HCT116 (cell line): ENCODE measurements around the gene ZNF316. TPM values are rescaled to one million over a fixed set of nuclear protein-coding genes. Genes with fewer than 3 reads are reported as not detected.

ENCODE experiments used
- ATAC-seq: fragments of 200-7000 bp; cut with Tn5 transposase; 2 replicates; pipeline ENCODE4 v1.9.1; 2020; ENCODE audit warnings: mild to moderate bottlenecking, moderate library complexity
- BruUV-seq: library from RNA; stranded (reverse); fragments of 400-500 nt; replicated peaks from 2 replicates; lab custom pipeline; 2021; lab: Mats Ljungman, UMichigan
- CTCF ChIA-PET: fragments of 300-600 bp; sonication (Branson Sonifier 250); formaldehyde crosslinking; loops from one replicate; lab custom pipeline; 2021; ENCODE audit warnings: antibody characterized with exemption; lab: Charles Lee
- POLR2A ChIA-PET: fragments of 300-600, 350-600 bp; sonication (Branson Sonifier 250); formaldehyde crosslinking; loops from one replicate; lab custom pipeline; 2021; ENCODE audit warnings: antibody characterized with exemption; lab: Charles Lee
- RAD21 ChIA-PET, 2 experiments: fragments of 300-600 bp; sonication (Branson Sonifier 250); formaldehyde crosslinking; loops; one replicate each; lab custom pipeline; 2023; ENCODE audit warnings: low total read pairs in 2 of 2; ENCODE audit not compliant: uncharacterized antibody in 2 of 2, unreplicated experiment in 2 of 2, low non-redundant PET in 1 of 2; lab: Charles Lee
- DNase-seq: peaks from one replicate; pipeline ENCODE4 v3.0.0-alpha.2; 2010; ENCODE audit warnings: low read depth, low spot score
- H2AFZ ChIP-seq: fragments of 200-600 bp; shearing (Covaris generic), sonication (generic); 2 replicates; pipeline ENCODE4 v1.6.1; 2017; ENCODE audit warnings: low read depth, mixed run types, mixed read lengths, antibody characterized with exemption, low read length; ENCODE audit not compliant: poor library complexity, severe bottlenecking
- H3K27ac ChIP-seq: 2 replicates; pipeline ENCODE4 v1.5.1; 2012; ENCODE audit warnings: low read depth, low read length
- H3K27me3 ChIP-seq: fragments of 200-600 bp; sonication (generic); 2 replicates; pipeline ENCODE4 v1.6.1; 2016; ENCODE audit warnings: mixed run types, low read length, mixed read lengths; ENCODE audit not compliant: insufficient read depth
- H3K36me3 ChIP-seq, 2 experiments: fragments of 200-500 bp in 1 of 2; fragments of 200-600 bp in 1 of 2; sonication (Bioruptor generic) in 1 of 2; sonication (generic) in 1 of 2; 2 replicates each; pipeline versions ENCODE4 v1.5.1 to v1.6.1; 2014 to 2016; ENCODE audit warnings: low read length in 2 of 2, inconsistent platforms in 1 of 2, mixed read lengths in 1 of 2, mixed run types in 1 of 2; ENCODE audit not compliant: insufficient read depth in 2 of 2, control insufficient read depth in 1 of 2
- H3K4me1 ChIP-seq, 2 experiments: fragments of 200-600 bp in 1 of 2; sonication (generic) in 1 of 2; 2 replicates each; pipeline versions ENCODE4 v1.5.1 to v1.6.1; 2012 to 2017; ENCODE audit warnings: low read length in 2 of 2, inconsistent platforms in 1 of 2, mild to moderate bottlenecking in 1 of 2, mixed read lengths in 1 of 2, mixed run types in 1 of 2, moderate library complexity in 1 of 2; ENCODE audit not compliant: insufficient read depth in 2 of 2, control insufficient read depth in 1 of 2
- H3K4me2 ChIP-seq: fragments of 200-600 bp; sonication (generic); 2 replicates; pipeline ENCODE4 v1.6.1; 2017; ENCODE audit warnings: mixed run types, low read length, mixed read lengths
- H3K4me3 ChIP-seq, 2 experiments: fragments of 200-600 bp in 1 of 2; sonication (generic) in 1 of 2; replicated peaks in 1 of 2; 2 replicates each; pipeline ENCODE4 v1.5.1; 2011 to 2016; ENCODE audit warnings: low read length in 2 of 2, control low read depth in 1 of 2, low read depth in 1 of 2, mild to moderate bottlenecking in 1 of 2, mixed read lengths in 1 of 2, mixed run types in 1 of 2
- H3K79me2 ChIP-seq: fragments of 200-600 bp; sonication (generic); 2 replicates; pipeline ENCODE4 v1.6.1; 2017; ENCODE audit warnings: mild to moderate bottlenecking, mixed run types, low read length, moderate library complexity, mixed read lengths; ENCODE audit not compliant: insufficient read depth
- H3K9ac ChIP-seq: fragments of 200-600 bp; sonication (generic); 2 replicates; pipeline ENCODE4 v1.6.1; 2016; ENCODE audit warnings: low read length, mixed read lengths
- H3K9me2 ChIP-seq: fragments of 200-600 bp; sonication (generic), shearing (Covaris generic); 2 replicates; pipeline ENCODE4 v1.6.1; 2017; ENCODE audit warnings: mixed run types, mild to moderate bottlenecking, moderate library complexity; ENCODE audit not compliant: insufficient read depth
- H3K9me3 ChIP-seq, 2 experiments: fragments of 200-500 bp in 1 of 2; fragments of 200-600 bp in 1 of 2; sonication (Bioruptor generic) in 1 of 2; sonication (generic) in 1 of 2; 2 replicates each; pipeline ENCODE4 v1.6.1; 2014 to 2017; ENCODE audit warnings: low read length in 2 of 2, mixed read lengths in 2 of 2, inconsistent platforms in 1 of 2, low read depth in 1 of 2, mild to moderate bottlenecking in 1 of 2, mixed run types in 1 of 2, moderate library complexity in 1 of 2; ENCODE audit not compliant: control insufficient read depth in 1 of 2, insufficient read depth in 1 of 2
- H4K20me1 ChIP-seq: fragments of 200-600 bp; sonication (generic), shearing (Covaris generic); 2 replicates; pipeline ENCODE4 v1.6.1; 2017; ENCODE audit warnings: mixed run types, mild to moderate bottlenecking, moderate library complexity; ENCODE audit not compliant: insufficient read depth
- CEBPB ChIP-seq: IDR thresholded peaks from 2 replicates; pipeline ENCODE4 v1.6.1; 2012; ENCODE audit warnings: low read depth
- EGR1 ChIP-seq: IDR thresholded peaks from 2 replicates; pipeline ENCODE4 v1.6.1; 2012; ENCODE audit warnings: low read depth
- ELF1 ChIP-seq: IDR thresholded peaks from 2 replicates; pipeline ENCODE4 v1.6.1; 2012; ENCODE audit warnings: low read depth, borderline replicate concordance
- EZH2phosphoT487 ChIP-seq: fragments of 200-600 bp; IDR thresholded peaks from 2 replicates; pipeline ENCODE4 v1.6.1; 2018; ENCODE audit warnings: antibody characterized with exemption, borderline replicate concordance
- SIN3A ChIP-seq: IDR thresholded peaks from 2 replicates; pipeline ENCODE4 v1.6.1; 2012; ENCODE audit warnings: low read depth
- SP1 ChIP-seq: IDR thresholded peaks from 2 replicates; pipeline ENCODE4 v1.6.1; 2012; ENCODE audit warnings: low read depth
- YY1 ChIP-seq: IDR thresholded peaks from 2 replicates; pipeline ENCODE4 v1.6.1; 2011; ENCODE audit warnings: low read length, low read depth, moderate library complexity, mild to moderate bottlenecking; ENCODE audit not compliant: insufficient replicate concordance; ENCODE audit errors: extremely low read depth
- ZNF274 ChIP-seq: fragments of 200-500 bp; sonication (Bioruptor generic); IDR thresholded peaks from 2 replicates; pipeline ENCODE4 v1.6.1; 2014; ENCODE audit warnings: mild to moderate bottlenecking, low read depth, low read length, inconsistent platforms
- intact Hi-C: fragments of 100-400 bp; cut with micrococcal nuclease; formaldehyde crosslinking; loops from 2 replicates; pipeline ENCODE4 v1.10.0; 2022
- total RNA-seq: library from RNA; stranded (reverse); gene quantifications from one replicate; pipeline ENCODE4 v1.2.1, GENCODE V29; 2021; ENCODE audit not compliant: unreplicated experiment
- TF ChIP-seq, protein P1 (sequence below): IDR thresholded peaks from 2 replicates; pipeline ENCODE4 v1.6.1; 2012
- TF ChIP-seq, protein P2 (sequence below), 3 experiments: fragments of 200-600 bp in 1 of 3; sonication (generic) in 1 of 3; IDR thresholded peaks in 2 of 3; conservative IDR thresholded peaks in 1 of 3; 2 replicates each; pipeline ENCODE4 v1.5.1; 2012 to 2017; ENCODE audit warnings: low read depth in 2 of 3, low read length in 2 of 3, antibody characterized with exemption in 1 of 3, borderline replicate concordance in 1 of 3, control low read depth in 1 of 3, mild to moderate bottlenecking in 1 of 3, mixed read lengths in 1 of 3, mixed run types in 1 of 3, moderate library complexity in 1 of 3; ENCODE audit not compliant: insufficient read depth in 1 of 3
- TF ChIP-seq, protein P3 (sequence below): IDR thresholded peaks from 2 replicates; pipeline ENCODE4 v1.6.1; 2012; ENCODE audit warnings: low read depth

Gene ZNF316
- total RNA-seq, 1 experiment from 2014 or later = 25.0 TPM

DNA sequence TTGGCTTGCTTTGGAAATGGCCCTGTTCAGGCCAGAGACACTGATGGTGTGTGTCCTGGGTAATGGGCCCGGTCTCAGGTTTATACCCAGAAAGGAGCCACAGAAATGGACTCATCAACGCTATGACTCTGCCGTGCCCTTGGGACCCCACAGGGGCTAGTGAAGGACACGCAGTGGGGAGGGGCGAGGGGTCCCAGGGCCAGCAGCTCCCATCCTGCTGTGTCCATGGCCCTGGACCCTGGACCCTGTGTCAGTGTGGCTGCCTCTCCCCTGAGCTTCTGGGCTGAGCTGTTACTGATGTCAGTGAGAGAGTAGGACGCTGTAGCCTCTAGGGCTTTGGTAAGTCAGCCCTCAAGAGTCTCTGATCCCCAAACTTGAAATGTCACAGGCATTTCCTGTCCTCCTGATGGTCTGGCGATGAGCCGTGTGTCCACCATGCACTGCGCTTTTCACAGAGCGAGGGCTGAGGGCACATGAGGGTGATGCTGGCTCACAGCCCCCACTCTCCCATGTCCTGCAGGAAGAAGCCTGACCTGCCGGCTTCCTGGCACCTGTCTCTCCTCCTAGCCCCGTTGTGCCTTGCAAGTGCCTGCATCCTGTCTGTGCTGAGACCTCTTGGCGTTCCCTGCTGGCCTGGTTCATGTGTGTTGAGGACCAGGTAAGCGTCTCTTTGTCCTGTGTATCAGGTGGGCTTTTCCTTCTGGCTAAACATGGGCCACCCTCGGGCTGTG lies 4.4 kb downstream of the ZNF316 start:
- no TSS peak for BruUV-seq
- H3K9me2 ChIP-seq = no peaks in the 10 kb centered on the region
- H3K9me3 ChIP-seq = no peaks in the 10 kb centered on the region
- peaks cover 2 to 14% of the 10 kb centered on the region in 2 experiments; a peak in 2 of 4 replicates for H3K4me1 ChIP-seq
- DNase-seq (no peak), ATAC-seq (no peak)
- peaks cover 20 to 24% of the 10 kb centered on the region in 2 experiments; a peak in 2 of 4 replicates for H3K36me3 ChIP-seq
- H3K79me2 ChIP-seq = peaks cover 44% of the 10 kb centered on the region
- H3K4me3 ChIP-seq = no peak overlapping the region
- ChIA-PET RAD21 (no interaction called here), CTCF (no interaction called here), POLR2A (no interaction called here)
- intact Hi-C loops = no loop called here
- H3K4me2 ChIP-seq = no peak overlapping the region
- TF ChIP-seq EZH2phosphoT487 (no peak), EGR1 (no peak), ELF1 (no peak), YY1 (no peak), SIN3A (no peak), CEBPB (no peak), SP1 (no peak), ZNF274 (no peak)
- TF ChIP-seq, protein P1, sequence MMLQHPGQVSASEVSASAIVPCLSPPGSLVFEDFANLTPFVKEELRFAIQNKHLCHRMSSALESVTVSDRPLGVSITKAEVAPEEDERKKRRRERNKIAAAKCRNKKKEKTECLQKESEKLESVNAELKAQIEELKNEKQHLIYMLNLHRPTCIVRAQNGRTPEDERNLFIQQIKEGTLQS = no peak
- TF ChIP-seq, protein P2, sequence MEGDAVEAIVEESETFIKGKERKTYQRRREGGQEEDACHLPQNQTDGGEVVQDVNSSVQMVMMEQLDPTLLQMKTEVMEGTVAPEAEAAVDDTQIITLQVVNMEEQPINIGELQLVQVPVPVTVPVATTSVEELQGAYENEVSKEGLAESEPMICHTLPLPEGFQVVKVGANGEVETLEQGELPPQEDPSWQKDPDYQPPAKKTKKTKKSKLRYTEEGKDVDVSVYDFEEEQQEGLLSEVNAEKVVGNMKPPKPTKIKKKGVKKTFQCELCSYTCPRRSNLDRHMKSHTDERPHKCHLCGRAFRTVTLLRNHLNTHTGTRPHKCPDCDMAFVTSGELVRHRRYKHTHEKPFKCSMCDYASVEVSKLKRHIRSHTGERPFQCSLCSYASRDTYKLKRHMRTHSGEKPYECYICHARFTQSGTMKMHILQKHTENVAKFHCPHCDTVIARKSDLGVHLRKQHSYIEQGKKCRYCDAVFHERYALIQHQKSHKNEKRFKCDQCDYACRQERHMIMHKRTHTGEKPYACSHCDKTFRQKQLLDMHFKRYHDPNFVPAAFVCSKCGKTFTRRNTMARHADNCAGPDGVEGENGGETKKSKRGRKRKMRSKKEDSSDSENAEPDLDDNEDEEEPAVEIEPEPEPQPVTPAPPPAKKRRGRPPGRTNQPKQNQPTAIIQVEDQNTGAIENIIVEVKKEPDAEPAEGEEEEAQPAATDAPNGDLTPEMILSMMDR (IDR thresholded peaks at IDR 0.05 in 2 of 3, conservative IDR thresholded peaks at IDR 0.05 in 1 of 3; ENCODE audit: borderline replicate concordance in 1 of 3, insufficient read depth in 1 of 3, low read depth in 2 of 3, low read length in 2 of 3) = no peak
- TF ChIP-seq, protein P3, sequence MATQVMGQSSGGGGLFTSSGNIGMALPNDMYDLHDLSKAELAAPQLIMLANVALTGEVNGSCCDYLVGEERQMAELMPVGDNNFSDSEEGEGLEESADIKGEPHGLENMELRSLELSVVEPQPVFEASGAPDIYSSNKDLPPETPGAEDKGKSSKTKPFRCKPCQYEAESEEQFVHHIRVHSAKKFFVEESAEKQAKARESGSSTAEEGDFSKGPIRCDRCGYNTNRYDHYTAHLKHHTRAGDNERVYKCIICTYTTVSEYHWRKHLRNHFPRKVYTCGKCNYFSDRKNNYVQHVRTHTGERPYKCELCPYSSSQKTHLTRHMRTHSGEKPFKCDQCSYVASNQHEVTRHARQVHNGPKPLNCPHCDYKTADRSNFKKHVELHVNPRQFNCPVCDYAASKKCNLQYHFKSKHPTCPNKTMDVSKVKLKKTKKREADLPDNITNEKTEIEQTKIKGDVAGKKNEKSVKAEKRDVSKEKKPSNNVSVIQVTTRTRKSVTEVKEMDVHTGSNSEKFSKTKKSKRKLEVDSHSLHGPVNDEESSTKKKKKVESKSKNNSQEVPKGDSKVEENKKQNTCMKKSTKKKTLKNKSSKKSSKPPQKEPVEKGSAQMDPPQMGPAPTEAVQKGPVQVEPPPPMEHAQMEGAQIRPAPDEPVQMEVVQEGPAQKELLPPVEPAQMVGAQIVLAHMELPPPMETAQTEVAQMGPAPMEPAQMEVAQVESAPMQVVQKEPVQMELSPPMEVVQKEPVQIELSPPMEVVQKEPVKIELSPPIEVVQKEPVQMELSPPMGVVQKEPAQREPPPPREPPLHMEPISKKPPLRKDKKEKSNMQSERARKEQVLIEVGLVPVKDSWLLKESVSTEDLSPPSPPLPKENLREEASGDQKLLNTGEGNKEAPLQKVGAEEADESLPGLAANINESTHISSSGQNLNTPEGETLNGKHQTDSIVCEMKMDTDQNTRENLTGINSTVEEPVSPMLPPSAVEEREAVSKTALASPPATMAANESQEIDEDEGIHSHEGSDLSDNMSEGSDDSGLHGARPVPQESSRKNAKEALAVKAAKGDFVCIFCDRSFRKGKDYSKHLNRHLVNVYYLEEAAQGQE = no peak
- no peaks in the 10 kb centered on the region for H3K27me3 ChIP-seq
- H4K20me1 ChIP-seq = no peaks in the 10 kb centered on the region
- H2AFZ ChIP-seq = no peak overlapping the region
- H3K27ac ChIP-seq = no peak overlapping the region
- H3K9ac ChIP-seq = no peak overlapping the region
